HCT116 (cell line): Measurements from ENCODE around the gene KCNE4. TPM values are rescaled to one million over a fixed set of nuclear protein-coding genes. Genes with fewer than 3 reads are reported as not detected.

Experiments used
- ATAC-seq: fragments of 200-7000 bp; cut with Tn5 transposase; 2 replicates; pipeline ENCODE4 v1.9.1; 2020; ENCODE audit warnings: mild to moderate bottlenecking, moderate library complexity
- BruUV-seq: library from RNA; stranded (reverse); fragments of 400-500 nt; replicated peaks from 2 replicates; lab custom pipeline; 2021; lab: Mats Ljungman, UMichigan
- CTCF ChIA-PET: fragments of 300-600 bp; sonication (Branson Sonifier 250); formaldehyde crosslinking; loops from one replicate; lab custom pipeline; 2021; ENCODE audit warnings: antibody characterized with exemption; lab: Charles Lee
- POLR2A ChIA-PET: fragments of 300-600, 350-600 bp; sonication (Branson Sonifier 250); formaldehyde crosslinking; loops from one replicate; lab custom pipeline; 2021; ENCODE audit warnings: antibody characterized with exemption; lab: Charles Lee
- RAD21 ChIA-PET, 2 experiments: fragments of 300-600 bp; sonication (Branson Sonifier 250); formaldehyde crosslinking; loops; one replicate each; lab custom pipeline; 2023; ENCODE audit warnings: low total read pairs in 2 of 2; ENCODE audit not compliant: uncharacterized antibody in 2 of 2, unreplicated experiment in 2 of 2, low non-redundant PET in 1 of 2; lab: Charles Lee
- DNase-seq: peaks from one replicate; pipeline ENCODE4 v3.0.0-alpha.2; 2010; ENCODE audit warnings: low read depth, low spot score
- H2AFZ ChIP-seq: fragments of 200-600 bp; shearing (Covaris generic), sonication (generic); 2 replicates; pipeline ENCODE4 v1.6.1; 2017; ENCODE audit warnings: low read depth, mixed run types, mixed read lengths, antibody characterized with exemption, low read length; ENCODE audit not compliant: poor library complexity, severe bottlenecking
- H3K27ac ChIP-seq: 2 replicates; pipeline ENCODE4 v1.5.1; 2012; ENCODE audit warnings: low read depth, low read length
- H3K27me3 ChIP-seq: fragments of 200-600 bp; sonication (generic); 2 replicates; pipeline ENCODE4 v1.6.1; 2016; ENCODE audit warnings: mixed run types, low read length, mixed read lengths; ENCODE audit not compliant: insufficient read depth
- H3K36me3 ChIP-seq, 2 experiments: fragments of 200-500 bp in 1 of 2; fragments of 200-600 bp in 1 of 2; sonication (Bioruptor generic) in 1 of 2; sonication (generic) in 1 of 2; 2 replicates each; pipeline versions ENCODE4 v1.5.1 to v1.6.1; 2014 to 2016; ENCODE audit warnings: low read length in 2 of 2, inconsistent platforms in 1 of 2, mixed read lengths in 1 of 2, mixed run types in 1 of 2; ENCODE audit not compliant: insufficient read depth in 2 of 2, control insufficient read depth in 1 of 2
- H3K4me1 ChIP-seq, 2 experiments: fragments of 200-600 bp in 1 of 2; sonication (generic) in 1 of 2; 2 replicates each; pipeline versions ENCODE4 v1.5.1 to v1.6.1; 2012 to 2017; ENCODE audit warnings: low read length in 2 of 2, inconsistent platforms in 1 of 2, mild to moderate bottlenecking in 1 of 2, mixed read lengths in 1 of 2, mixed run types in 1 of 2, moderate library complexity in 1 of 2; ENCODE audit not compliant: insufficient read depth in 2 of 2, control insufficient read depth in 1 of 2
- H3K4me2 ChIP-seq: fragments of 200-600 bp; sonication (generic); 2 replicates; pipeline ENCODE4 v1.6.1; 2017; ENCODE audit warnings: mixed run types, low read length, mixed read lengths
- H3K4me3 ChIP-seq, 2 experiments: fragments of 200-600 bp in 1 of 2; sonication (generic) in 1 of 2; replicated peaks in 1 of 2; 2 replicates each; pipeline ENCODE4 v1.5.1; 2011 to 2016; ENCODE audit warnings: low read length in 2 of 2, control low read depth in 1 of 2, low read depth in 1 of 2, mild to moderate bottlenecking in 1 of 2, mixed read lengths in 1 of 2, mixed run types in 1 of 2
- H3K79me2 ChIP-seq: fragments of 200-600 bp; sonication (generic); 2 replicates; pipeline ENCODE4 v1.6.1; 2017; ENCODE audit warnings: mild to moderate bottlenecking, mixed run types, low read length, moderate library complexity, mixed read lengths; ENCODE audit not compliant: insufficient read depth
- H3K9ac ChIP-seq: fragments of 200-600 bp; sonication (generic); 2 replicates; pipeline ENCODE4 v1.6.1; 2016; ENCODE audit warnings: low read length, mixed read lengths
- H3K9me2 ChIP-seq: fragments of 200-600 bp; sonication (generic), shearing (Covaris generic); 2 replicates; pipeline ENCODE4 v1.6.1; 2017; ENCODE audit warnings: mixed run types, mild to moderate bottlenecking, moderate library complexity; ENCODE audit not compliant: insufficient read depth
- H3K9me3 ChIP-seq, 2 experiments: fragments of 200-500 bp in 1 of 2; fragments of 200-600 bp in 1 of 2; sonication (Bioruptor generic) in 1 of 2; sonication (generic) in 1 of 2; 2 replicates each; pipeline ENCODE4 v1.6.1; 2014 to 2017; ENCODE audit warnings: low read length in 2 of 2, mixed read lengths in 2 of 2, inconsistent platforms in 1 of 2, low read depth in 1 of 2, mild to moderate bottlenecking in 1 of 2, mixed run types in 1 of 2, moderate library complexity in 1 of 2; ENCODE audit not compliant: control insufficient read depth in 1 of 2, insufficient read depth in 1 of 2
- H4K20me1 ChIP-seq: fragments of 200-600 bp; sonication (generic), shearing (Covaris generic); 2 replicates; pipeline ENCODE4 v1.6.1; 2017; ENCODE audit warnings: mixed run types, mild to moderate bottlenecking, moderate library complexity; ENCODE audit not compliant: insufficient read depth
- ATF3 ChIP-seq: IDR thresholded peaks from 2 replicates; pipeline ENCODE4 v1.6.1; 2012
- CBX3 ChIP-seq: IDR thresholded peaks from 2 replicates; pipeline ENCODE4 v1.6.1; 2012; ENCODE audit warnings: low read depth
- CEBPB ChIP-seq: IDR thresholded peaks from 2 replicates; pipeline ENCODE4 v1.6.1; 2012; ENCODE audit warnings: low read depth
- EZH2phosphoT487 ChIP-seq: fragments of 200-600 bp; IDR thresholded peaks from 2 replicates; pipeline ENCODE4 v1.6.1; 2018; ENCODE audit warnings: antibody characterized with exemption, borderline replicate concordance
- RAD21 ChIP-seq: IDR thresholded peaks from 2 replicates; pipeline ENCODE4 v1.6.1; 2012; ENCODE audit warnings: low read depth, mild to moderate bottlenecking
- SIN3A ChIP-seq: IDR thresholded peaks from 2 replicates; pipeline ENCODE4 v1.6.1; 2012; ENCODE audit warnings: low read depth
- SP1 ChIP-seq: IDR thresholded peaks from 2 replicates; pipeline ENCODE4 v1.6.1; 2012; ENCODE audit warnings: low read depth
- SRF ChIP-seq: IDR thresholded peaks from 2 replicates; pipeline ENCODE4 v1.6.1; 2012; ENCODE audit warnings: low read depth
- TCF7L2 ChIP-seq: IDR thresholded peaks from 2 replicates; pipeline ENCODE4 v1.7.0; 2011; ENCODE audit warnings: borderline replicate concordance, inconsistent platforms; ENCODE audit not compliant: insufficient read depth, insufficient read length; ENCODE audit errors: extremely low read depth
- YY1 ChIP-seq: IDR thresholded peaks from 2 replicates; pipeline ENCODE4 v1.6.1; 2011; ENCODE audit warnings: low read length, low read depth, moderate library complexity, mild to moderate bottlenecking; ENCODE audit not compliant: insufficient replicate concordance; ENCODE audit errors: extremely low read depth
- intact Hi-C: fragments of 100-400 bp; cut with micrococcal nuclease; formaldehyde crosslinking; loops from 2 replicates; pipeline ENCODE4 v1.10.0; 2022
- total RNA-seq: library from RNA; stranded (reverse); gene quantifications from one replicate; pipeline ENCODE4 v1.2.1, GENCODE V29; 2021; ENCODE audit not compliant: unreplicated experiment
- TF ChIP-seq, protein P1 (sequence below), 3 experiments: fragments of 200-600 bp in 1 of 3; sonication (generic) in 1 of 3; IDR thresholded peaks in 2 of 3; conservative IDR thresholded peaks in 1 of 3; 2 replicates each; pipeline ENCODE4 v1.5.1; 2012 to 2017; ENCODE audit warnings: low read depth in 2 of 3, low read length in 2 of 3, antibody characterized with exemption in 1 of 3, borderline replicate concordance in 1 of 3, control low read depth in 1 of 3, mild to moderate bottlenecking in 1 of 3, mixed read lengths in 1 of 3, mixed run types in 1 of 3, moderate library complexity in 1 of 3; ENCODE audit not compliant: insufficient read depth in 1 of 3
- TF ChIP-seq, protein P2 (sequence below): IDR thresholded peaks from 2 replicates; pipeline ENCODE4 v1.6.1; 2012; ENCODE audit warnings: low read depth

KCNE4 gene
- total RNA-seq, 1 experiment from 2014 or later, result not detected

DNA sequence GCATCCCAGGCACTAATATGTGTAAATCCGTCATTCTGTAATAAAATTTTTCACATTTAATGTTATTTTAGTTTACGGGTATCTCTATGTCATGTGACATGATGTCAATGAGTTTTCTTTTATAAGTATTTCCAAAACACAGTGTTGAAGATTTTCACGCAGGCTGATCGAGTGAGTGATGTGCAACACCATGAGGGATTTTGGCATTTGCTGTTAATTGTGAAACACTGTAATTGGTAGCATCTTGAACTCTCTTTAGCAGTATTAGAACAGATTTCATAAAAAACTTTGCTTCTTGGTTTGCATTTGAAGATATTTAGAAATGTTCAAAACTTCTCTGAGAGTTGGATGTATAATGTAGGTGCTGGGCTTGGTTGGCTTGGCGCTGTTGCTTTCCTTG, 35.5 kb downstream of the KCNE4 start:
- no TSS peak for BruUV-seq
- RAD21 ChIA-PET, result no interaction called here
- H3K9me2 ChIP-seq, result no peaks in the 10 kb centered on the region
- H3K36me3 ChIP-seq, result no peaks in the 10 kb centered on the region
- ATAC-seq (no peak), DNase-seq (no peak)
- H3K27ac ChIP-seq, result no peak overlapping the region
- POLR2A ChIA-PET, result no interaction called here
- no peak overlapping the region for H2AFZ ChIP-seq
- no peak overlapping the region for H3K4me2 ChIP-seq
- no peaks in the 10 kb centered on the region for H3K79me2 ChIP-seq
- intact Hi-C loops, result no loop called here
- H3K4me1 ChIP-seq, result no peaks in the 10 kb centered on the region
- no peak for TF ChIP-seq SP1
- TF ChIP-seq, protein P1, sequence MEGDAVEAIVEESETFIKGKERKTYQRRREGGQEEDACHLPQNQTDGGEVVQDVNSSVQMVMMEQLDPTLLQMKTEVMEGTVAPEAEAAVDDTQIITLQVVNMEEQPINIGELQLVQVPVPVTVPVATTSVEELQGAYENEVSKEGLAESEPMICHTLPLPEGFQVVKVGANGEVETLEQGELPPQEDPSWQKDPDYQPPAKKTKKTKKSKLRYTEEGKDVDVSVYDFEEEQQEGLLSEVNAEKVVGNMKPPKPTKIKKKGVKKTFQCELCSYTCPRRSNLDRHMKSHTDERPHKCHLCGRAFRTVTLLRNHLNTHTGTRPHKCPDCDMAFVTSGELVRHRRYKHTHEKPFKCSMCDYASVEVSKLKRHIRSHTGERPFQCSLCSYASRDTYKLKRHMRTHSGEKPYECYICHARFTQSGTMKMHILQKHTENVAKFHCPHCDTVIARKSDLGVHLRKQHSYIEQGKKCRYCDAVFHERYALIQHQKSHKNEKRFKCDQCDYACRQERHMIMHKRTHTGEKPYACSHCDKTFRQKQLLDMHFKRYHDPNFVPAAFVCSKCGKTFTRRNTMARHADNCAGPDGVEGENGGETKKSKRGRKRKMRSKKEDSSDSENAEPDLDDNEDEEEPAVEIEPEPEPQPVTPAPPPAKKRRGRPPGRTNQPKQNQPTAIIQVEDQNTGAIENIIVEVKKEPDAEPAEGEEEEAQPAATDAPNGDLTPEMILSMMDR (IDR thresholded peaks at IDR 0.05 in 2 of 3, conservative IDR thresholded peaks at IDR 0.05 in 1 of 3; ENCODE audit: borderline replicate concordance in 1 of 3, insufficient read depth in 1 of 3, low read depth in 2 of 3, low read length in 2 of 3), result no peak
- TF ChIP-seq EZH2phosphoT487, result no peak
- TF ChIP-seq TCF7L2, result no peak
- no peak for TF ChIP-seq CBX3
- TF ChIP-seq YY1, result no peak
- no peak for TF ChIP-seq ATF3
- TF ChIP-seq SIN3A, result no peak
- no peak for TF ChIP-seq RAD21
- TF ChIP-seq CEBPB, result no peak
- TF ChIP-seq, protein P2, sequence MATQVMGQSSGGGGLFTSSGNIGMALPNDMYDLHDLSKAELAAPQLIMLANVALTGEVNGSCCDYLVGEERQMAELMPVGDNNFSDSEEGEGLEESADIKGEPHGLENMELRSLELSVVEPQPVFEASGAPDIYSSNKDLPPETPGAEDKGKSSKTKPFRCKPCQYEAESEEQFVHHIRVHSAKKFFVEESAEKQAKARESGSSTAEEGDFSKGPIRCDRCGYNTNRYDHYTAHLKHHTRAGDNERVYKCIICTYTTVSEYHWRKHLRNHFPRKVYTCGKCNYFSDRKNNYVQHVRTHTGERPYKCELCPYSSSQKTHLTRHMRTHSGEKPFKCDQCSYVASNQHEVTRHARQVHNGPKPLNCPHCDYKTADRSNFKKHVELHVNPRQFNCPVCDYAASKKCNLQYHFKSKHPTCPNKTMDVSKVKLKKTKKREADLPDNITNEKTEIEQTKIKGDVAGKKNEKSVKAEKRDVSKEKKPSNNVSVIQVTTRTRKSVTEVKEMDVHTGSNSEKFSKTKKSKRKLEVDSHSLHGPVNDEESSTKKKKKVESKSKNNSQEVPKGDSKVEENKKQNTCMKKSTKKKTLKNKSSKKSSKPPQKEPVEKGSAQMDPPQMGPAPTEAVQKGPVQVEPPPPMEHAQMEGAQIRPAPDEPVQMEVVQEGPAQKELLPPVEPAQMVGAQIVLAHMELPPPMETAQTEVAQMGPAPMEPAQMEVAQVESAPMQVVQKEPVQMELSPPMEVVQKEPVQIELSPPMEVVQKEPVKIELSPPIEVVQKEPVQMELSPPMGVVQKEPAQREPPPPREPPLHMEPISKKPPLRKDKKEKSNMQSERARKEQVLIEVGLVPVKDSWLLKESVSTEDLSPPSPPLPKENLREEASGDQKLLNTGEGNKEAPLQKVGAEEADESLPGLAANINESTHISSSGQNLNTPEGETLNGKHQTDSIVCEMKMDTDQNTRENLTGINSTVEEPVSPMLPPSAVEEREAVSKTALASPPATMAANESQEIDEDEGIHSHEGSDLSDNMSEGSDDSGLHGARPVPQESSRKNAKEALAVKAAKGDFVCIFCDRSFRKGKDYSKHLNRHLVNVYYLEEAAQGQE, result no peak
- TF ChIP-seq SRF, result no peak
- H3K27me3 ChIP-seq, result no peaks in the 10 kb centered on the region
- no peaks in the 10 kb centered on the region for H3K9me3 ChIP-seq
- CTCF ChIA-PET, result no interaction called here
- H3K9ac ChIP-seq, result no peak overlapping the region
- H4K20me1 ChIP-seq, result no peaks in the 10 kb centered on the region
- no peak overlapping the region for H3K4me3 ChIP-seq
